GM10847 (cell line): ENCODE results near the gene TMEM218.

Experiments used
- POLR2A ChIP-seq: IDR thresholded peaks from 2 replicates; pipeline ENCODE4 v1.6.1; 2011; ENCODE audit not compliant: insufficient read length; ENCODE audit errors: extremely low read depth

The TMEM218 gene

DNA sequence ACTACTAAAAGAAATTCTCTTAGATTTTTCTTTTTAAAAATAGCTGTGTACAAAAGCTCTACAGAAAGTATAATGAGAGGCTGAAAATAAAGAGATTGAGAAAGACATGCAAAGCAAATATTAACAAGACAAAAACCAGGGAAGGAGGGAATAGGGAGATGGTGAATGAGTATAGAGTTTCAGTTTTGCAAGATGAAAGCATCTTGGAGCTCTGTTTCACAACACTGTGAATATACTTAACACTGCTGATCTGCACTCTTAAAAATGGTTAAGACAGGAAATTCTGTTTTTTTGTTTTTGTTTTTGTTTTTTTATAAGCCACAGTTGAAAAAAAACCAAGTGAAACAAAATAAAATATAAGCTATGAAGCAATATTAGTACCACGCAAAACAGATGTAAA lies 5.5 kb downstream of the TMEM218 start:
- TF ChIP-seq POLR2A: no peak

DNA sequence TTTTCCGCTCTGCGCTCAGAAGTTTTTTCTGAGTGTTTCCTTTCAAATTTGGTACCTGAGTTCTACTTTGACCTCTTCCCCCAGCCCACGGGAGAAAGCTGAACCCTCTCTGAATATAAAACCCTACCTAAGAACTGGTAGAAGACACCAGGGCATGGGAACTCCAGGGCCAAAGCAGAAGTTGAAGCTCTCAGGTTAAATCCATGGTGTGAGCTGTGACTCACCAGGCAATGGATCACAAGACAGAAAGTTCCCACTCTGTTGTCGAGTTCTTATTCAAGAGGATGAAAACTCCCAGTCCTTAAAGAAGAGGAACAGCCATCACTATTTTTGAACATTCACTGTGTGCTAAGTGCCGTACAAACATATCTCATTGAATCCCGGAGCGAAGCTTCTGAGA lies 8.9 kb downstream of the TMEM218 start:
- TF ChIP-seq POLR2A: no peak

DNA sequence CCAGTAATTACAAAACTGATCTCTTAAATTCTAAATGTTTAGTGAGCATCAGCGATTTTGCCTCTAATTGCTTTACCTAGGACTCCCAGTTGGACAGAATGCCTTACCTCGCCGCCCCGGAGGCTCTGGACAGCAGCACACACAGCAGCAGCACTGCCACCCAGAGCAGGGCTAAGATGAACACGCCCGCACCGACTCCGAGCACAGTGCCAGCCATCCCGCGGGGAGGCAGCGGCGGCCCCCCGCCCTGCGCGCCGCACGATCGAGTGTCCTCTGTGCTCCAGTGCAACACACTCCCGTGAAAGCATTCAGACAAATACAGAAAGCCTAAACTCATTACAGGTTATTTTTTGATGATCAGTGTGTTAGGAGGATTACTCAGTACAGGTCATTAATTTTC lies 9.4 kb downstream of the TMEM218 start:
- no peak for TF ChIP-seq POLR2A

DNA sequence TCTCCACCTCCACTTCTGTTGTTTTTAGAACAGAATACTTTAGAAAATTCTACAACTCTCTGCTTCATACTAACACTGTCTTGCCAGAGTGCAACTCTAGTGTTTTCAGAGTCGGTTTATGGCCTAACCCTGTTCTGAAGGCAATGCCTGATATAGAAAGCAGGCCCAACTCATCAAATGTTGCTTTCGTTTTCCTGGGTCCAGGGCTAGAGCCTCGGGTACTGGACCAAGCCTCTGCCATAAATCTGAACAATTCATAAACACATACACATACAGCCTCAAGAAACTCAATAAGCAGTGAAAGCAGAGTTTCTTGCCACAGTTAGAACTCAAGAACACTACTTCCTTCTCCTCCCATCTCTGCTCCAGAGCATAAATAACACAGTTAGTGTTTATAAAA lies 9.8 kb downstream of the TMEM218 start:
- no peak for TF ChIP-seq POLR2A

DNA sequence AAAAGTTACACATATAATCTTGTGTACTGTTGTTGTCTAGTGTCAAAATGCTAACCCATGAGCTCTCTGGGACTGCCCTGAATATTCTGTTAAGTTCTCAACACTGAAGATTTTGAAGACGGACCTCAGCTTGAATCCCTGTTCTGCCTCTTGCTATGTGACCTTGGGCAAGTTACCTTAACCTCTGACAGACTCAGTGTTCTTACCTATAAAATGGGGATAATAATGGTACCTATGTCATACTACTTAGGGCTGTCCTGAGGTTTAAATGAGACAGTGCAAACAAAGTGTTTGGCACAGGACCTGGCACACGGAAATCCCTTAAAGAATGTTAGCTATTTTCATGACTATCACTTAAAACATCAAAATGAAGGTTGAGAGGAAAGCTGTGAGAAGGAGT lies 11.3 kb downstream of the TMEM218 start:
- TF ChIP-seq POLR2A: no peak

DNA sequence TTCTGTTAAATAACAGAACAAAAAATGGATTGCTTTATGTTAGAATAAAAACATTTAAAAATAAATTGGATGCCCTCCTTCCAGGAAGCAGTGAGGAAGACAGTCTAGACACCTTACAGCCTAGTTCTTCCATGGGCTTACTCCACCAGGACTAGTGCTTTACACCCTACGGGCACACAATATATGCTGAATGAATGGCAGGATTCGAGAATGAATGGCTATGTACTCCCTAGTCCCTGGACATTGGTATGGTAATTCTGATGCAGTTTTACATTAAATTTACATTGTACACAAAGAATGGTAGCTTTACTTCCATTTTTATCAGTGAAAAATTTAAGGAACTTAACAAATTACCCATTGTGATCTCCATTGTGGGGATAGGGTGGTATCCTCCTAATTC lies 16.7 kb downstream of the TMEM218 start:
- TF ChIP-seq POLR2A: no peak

DNA sequence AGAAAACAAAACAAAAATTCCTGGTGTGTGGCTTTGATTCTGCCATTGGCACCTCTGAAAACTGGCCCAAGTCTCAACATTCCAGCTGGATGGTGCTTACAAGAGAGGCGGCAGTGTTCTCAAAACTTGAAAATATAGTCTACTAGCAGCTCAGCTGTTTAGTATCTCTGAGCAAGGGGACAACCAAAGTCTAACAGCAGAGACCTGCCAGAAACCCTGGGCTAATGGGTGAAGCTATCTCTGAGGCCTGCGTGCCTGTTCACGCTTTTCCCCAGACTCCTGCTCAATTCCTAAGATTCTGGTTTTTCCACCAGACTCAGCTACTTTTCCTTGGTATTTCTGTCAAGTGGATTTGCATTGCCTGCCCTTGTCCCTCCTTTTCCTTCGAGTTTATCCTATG lies 17.9 kb downstream of the TMEM218 start:
- no peak for TF ChIP-seq POLR2A

DNA sequence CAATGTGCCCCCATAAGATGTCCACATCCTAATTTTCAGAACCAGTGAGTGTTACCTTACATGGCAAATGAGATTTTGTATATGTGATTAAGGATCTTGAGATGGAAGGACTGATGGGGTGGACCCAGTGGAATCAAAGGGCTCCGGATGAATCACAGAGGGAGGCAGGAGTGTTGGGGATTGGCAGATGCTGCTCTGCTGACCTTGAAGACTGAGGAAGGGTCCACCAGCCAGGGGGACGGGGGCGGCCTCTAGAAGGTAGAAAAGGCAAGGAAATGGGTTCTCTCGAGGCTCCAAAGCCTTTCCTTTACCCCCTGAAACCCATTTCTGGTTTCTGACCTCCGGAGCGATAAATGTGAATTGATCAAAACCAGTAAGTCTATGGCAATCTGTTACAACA lies 18.8 kb downstream of the TMEM218 start:
- TF ChIP-seq POLR2A: no peak

DNA sequence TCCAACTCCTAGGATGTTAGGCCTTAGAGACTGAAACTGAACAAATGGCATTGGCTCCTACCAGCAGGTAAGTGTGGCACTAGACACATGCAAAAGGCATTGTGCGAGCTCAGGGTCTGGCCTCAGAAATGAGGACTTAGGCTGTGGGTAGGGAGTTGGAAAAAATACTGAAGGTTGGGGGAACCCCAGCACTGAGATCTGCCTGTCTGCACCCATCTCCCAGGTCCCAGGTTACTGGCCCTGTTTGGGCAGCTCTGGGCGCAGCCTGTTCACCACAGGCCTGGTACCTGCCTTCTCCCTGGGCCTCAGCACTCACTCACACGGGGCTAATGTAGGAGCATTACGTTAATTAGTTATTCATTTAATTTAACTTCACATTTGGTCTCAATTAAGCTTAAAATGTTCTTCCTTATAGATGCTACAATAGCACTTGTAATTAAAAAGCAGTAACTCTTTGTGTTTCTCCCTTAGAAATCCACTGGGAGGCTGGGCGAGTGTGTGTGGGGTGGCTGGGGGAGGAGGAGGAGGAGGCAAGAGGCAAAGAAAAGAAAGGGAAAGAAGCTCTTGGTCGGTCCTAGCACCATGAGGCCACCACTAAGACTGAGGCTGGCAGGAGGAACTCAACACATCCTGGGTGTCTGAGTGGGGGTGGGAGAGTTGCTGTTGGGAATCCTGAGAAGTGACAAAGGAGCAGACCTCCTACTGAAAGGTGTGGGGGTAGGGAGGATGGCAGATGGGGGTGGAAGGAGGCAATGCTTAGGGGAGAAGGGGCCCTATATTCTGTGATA lies 19.4 kb downstream of the TMEM218 start:
- TF ChIP-seq POLR2A: no peak

DNA sequence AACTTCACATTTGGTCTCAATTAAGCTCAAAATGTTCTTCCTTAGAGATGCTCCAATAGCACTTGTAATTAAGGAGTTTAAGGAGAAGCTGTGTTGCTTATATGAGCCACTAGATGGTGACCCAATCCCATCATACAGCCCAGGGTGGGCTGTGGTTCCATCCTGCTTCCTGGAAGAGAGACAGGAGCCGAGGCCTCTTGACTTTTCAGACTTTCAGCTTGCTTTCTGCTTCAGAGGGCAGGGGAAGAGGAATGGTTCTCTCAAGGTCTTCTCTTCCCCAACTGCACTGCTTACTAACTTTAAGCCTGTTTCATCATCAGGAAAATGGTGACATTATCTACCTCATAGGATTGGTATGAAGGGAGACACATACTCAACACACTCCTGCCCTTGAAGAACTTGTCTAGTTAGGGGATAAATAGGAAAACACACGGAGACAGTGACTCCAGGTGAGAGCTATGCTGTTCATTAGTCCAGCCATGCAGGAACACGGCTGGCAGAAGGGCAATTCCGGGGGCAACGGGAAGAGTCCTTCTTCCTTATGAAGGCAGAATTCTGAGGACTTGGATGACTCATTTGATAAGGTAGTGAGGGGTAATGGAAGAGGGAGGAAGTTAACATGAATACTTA lies 20.1 kb downstream of the TMEM218 start:
- TF ChIP-seq POLR2A: no peak

DNA sequence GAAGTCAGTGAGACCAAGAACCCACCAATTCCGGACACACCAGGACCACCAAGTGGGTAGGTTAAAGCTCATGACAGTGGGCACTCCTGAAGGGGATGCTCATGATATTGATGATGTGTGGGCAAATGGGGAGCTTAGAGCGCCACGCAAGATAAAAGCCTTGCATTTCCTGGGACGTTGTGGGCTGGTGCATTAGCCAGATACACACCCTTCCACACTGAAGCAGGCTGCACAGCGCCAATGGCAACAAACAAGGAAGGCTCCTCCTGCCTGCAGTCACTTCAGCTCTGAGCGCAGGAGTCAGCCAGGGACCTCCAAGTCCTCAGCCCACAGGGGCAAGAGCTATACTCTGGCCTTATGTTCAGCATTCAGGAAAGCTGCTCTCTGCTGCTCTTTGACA lies 20.6 kb downstream of the TMEM218 start:
- no peak for TF ChIP-seq POLR2A

DNA sequence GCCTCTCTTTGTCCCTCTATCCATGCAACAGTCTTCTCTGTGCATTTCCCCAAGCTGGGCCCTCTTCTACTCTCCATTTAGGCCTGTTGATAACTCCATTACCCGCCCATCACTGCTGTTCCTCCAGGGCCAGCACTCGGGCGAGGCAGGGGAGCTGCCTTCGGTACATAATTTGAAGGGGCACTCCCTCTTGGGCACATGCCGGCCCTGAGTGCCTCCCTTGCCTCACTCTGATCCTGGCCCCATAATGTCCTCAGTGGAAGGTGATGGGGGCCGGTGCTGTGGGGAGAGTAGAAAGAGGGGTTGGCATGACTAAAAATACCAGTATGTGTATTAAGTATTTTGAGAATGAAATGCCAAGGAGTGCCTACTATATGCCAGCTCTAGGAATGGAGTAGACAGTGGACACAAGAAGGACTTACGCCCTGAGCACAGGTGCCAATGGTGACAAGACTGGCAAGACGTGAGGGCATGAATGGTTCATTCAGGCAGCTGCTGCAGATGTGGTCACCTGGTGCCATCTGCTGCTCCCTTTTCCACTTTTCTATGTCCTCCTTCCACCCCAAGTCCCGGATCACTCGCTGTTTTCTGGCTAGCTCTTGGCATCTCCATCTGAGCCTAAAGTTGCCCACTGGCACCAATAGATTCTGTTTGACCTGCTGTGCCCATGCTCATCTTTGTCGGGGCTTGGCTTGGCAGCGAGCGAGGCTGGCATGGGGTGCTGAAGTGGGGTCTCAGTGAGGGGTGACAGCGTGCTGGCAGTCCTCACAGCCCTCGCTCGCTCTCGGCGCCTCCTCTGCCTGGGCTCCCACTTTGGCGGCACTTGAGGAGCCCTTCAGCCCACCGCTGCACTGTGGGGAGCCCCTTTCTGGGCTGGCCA lies 22.6 kb downstream of the TMEM218 start:
- TF ChIP-seq POLR2A: no peak

DNA sequence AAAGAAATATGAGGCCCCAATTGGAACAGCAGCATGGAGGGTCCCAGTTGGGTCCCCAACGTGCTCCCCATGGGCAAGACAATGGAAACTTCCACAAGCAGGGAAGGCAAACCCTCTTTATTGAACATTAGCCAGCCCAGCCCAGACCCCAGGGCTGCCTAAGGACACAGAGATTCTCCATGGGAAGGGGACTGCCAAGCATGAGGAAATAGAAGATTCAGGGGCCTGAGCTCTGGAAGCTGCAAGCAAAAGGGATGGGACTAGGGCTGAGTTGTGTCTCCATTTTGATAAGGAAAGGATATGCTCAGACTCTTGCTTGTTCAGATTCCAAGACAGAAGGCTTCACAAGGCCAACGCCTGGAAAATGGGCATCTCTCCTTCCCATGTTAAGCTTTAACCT lies 23.3 kb downstream of the TMEM218 start:
- no peak for TF ChIP-seq POLR2A

DNA sequence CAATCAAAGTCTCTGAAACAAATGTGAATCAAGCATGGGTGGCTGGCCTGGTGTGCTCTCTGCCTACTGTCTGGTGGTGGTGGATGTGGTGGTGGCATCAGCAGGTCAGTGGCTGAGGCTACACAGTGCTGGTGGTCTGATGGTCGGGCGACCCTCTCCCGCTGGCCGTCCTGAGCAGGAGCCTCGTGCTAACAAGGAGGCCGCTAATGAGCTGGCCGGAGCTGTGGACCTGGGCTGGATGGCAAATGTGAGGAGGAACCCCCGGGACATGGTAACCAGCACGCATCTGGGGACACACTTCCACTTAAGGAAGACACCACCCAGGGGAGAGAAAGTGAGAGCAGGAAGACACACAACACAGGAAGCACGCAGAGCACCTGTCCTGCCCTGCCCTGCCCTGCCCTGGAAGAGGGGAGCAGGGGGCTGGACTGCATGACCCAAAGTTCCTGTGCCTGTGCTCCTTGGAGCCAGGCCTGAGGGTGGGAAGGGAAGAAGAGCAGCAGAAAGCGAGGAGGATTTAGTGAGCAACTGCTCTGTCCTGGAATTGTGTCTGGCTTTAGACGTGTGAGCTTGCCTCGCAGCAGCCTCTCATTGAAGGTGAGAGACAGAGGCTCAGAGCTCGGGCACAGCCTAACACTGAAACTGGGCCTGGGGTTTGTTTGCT lies 24.7 kb downstream of the TMEM218 start:
- no peak for TF ChIP-seq POLR2A

DNA sequence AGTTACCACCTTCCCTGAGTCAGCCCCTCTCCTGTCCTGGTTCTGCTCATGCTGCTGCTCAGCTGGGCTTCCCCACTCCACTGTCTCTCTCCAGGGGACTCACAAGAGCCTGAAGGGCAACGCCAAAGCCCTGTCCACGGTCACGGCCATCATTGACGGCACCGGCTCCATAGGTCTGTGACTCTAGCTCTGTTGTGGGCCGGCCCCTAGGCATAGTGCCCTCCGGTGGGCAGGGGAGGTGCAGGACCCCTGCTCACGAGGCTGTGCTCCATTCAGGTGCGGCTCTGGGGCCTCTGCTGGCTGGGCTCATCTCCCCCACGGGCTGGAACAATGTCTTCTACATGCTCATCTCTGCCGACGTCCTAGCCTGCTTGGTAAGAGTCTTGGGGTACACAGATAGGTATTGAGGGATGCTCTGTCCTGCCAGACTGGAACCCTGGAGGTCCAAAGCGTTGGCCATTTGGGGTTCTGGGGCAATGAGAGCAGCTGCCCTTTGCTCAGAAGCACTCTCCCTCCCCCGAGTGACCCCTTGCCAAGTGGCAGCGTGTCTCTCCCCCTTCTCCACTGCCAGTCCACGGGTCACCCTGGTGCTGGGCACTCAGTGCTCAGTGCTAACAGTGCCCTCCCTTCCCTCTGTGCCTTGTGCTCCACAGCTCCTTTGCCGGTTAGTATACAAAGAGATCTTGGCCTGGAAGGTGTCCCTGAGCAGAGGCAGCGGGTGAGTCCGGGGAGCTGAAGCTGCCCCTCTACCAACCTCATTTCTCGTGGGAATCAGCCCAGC lies 25.9 kb downstream of the TMEM218 start:
- TF ChIP-seq POLR2A: no peak

DNA sequence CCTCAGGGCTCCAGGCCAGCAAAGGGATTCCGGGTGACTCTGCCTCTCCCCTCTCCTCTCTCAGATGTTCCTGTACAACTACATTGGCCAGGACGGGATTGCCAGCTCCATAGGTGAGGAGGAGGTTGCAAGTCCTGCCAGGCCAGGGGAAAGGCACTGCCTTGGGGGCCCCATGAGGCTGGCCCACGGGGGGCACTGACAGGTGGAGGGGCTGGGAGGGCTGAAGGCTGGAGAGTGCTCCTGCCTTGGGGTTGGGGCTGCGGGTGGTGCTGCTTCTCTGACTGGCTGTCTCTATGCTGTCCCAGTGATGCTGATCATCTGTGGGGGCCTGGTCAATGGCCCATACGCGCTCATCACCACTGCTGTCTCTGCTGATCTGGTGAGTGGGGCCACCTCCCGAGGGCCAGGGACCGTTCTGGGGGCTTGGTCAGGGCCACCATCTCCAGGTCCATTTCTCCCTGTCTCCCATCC lies 26.6 kb downstream of the TMEM218 start:
- no peak for TF ChIP-seq POLR2A
